Duodenal mucosa (tissue), 2 donors: ENCODE measurements around the gene ANLN.

Experiments
- H3K27ac ChIP-seq: one replicate; pipeline ENCODE4 v1.7.0; 2013; ENCODE audit warnings: low read depth, low read length
- H3K27me3 ChIP-seq, 2 donors: one replicate each; pipeline ENCODE4 v1.7.0; 2013; ENCODE audit warnings: low read length in 2 of 2, control low read depth in 1 of 2; ENCODE audit not compliant: insufficient read depth in 2 of 2, control insufficient read depth in 1 of 2
- H3K36me3 ChIP-seq, 2 donors: one replicate each; pipeline ENCODE4 v1.7.0; 2013; ENCODE audit warnings: low read length in 2 of 2, control low read depth in 1 of 2; ENCODE audit not compliant: insufficient read depth in 2 of 2, control insufficient read depth in 1 of 2
- H3K4me1 ChIP-seq, 2 donors: one replicate each; pipeline ENCODE4 v1.7.0; 2013; ENCODE audit warnings: low read length in 2 of 2, control low read depth in 1 of 2; ENCODE audit not compliant: insufficient read depth in 2 of 2, control insufficient read depth in 1 of 2
- H3K4me3 ChIP-seq, 2 donors: one replicate each; pipeline ENCODE4 v1.7.0; 2013; ENCODE audit warnings: low read length in 2 of 2, low read depth in 1 of 2
- H3K9ac ChIP-seq, 2 donors: one replicate each; pipeline ENCODE4 v1.7.0; 2013; ENCODE audit warnings: low read length in 2 of 2, low read depth in 1 of 2
- H3K9me3 ChIP-seq, 2 donors: one replicate each; pipeline ENCODE4 v1.7.0; 2013; ENCODE audit warnings: low read length in 2 of 2, control low read depth in 1 of 2; ENCODE audit not compliant: control insufficient read depth in 1 of 2

Gene ANLN, protein sequence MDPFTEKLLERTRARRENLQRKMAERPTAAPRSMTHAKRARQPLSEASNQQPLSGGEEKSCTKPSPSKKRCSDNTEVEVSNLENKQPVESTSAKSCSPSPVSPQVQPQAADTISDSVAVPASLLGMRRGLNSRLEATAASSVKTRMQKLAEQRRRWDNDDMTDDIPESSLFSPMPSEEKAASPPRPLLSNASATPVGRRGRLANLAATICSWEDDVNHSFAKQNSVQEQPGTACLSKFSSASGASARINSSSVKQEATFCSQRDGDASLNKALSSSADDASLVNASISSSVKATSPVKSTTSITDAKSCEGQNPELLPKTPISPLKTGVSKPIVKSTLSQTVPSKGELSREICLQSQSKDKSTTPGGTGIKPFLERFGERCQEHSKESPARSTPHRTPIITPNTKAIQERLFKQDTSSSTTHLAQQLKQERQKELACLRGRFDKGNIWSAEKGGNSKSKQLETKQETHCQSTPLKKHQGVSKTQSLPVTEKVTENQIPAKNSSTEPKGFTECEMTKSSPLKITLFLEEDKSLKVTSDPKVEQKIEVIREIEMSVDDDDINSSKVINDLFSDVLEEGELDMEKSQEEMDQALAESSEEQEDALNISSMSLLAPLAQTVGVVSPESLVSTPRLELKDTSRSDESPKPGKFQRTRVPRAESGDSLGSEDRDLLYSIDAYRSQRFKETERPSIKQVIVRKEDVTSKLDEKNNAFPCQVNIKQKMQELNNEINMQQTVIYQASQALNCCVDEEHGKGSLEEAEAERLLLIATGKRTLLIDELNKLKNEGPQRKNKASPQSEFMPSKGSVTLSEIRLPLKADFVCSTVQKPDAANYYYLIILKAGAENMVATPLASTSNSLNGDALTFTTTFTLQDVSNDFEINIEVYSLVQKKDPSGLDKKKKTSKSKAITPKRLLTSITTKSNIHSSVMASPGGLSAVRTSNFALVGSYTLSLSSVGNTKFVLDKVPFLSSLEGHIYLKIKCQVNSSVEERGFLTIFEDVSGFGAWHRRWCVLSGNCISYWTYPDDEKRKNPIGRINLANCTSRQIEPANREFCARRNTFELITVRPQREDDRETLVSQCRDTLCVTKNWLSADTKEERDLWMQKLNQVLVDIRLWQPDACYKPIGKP

DNA sequence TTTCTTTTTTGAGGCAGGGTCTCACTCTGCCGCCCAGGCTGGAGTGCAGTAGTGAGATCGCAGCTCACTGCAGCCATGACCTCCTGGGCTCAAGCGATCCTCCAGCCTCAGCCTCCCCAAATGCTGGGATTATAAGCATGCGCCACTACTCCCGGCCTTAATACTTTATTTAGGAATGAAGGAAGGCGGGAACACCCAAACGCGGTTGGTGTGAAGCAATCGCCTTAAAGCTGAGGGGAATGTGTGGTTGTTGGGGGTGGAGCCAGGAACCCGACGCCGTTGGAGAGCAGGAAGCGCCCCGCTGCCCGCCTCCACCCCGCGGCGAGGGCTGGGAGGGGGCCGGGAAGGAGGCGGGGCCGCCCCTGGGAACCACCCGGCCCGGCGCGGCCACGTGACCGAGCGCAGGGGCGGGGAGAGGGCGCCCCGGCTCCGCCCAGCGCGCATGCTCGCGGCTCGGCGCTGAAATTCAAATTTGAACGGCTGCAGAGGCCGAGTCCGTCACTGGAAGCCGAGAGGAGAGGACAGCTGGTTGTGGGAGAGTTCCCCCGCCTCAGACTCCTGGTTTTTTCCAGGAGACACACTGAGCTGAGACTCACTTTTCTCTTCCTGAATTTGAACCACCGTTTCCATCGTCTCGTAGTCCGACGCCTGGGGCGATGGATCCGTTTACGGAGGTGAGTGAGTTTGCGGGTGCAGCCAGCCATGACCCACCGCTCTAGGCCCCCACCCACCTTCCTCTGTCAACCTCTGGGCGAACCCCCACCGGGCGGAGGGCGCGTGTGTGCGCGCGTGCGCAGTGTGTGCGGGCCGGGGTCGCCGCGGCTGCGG is at the start of gene ANLN:
ANLN (plus strand) TSS at position 492 of the 828 bp plus-strand sequence; CDS start at position 657, 165 bp downstream.
- no peaks in the 10 kb centered on the region for H3K27me3 ChIP-seq
- H3K9ac ChIP-seq, result peak within 1 kb of the TSS; percentile 76 to 84
- peak within 1 kb of the TSS; percentile 5 for H3K27ac ChIP-seq
- H3K36me3 ChIP-seq, result no peaks in the 10 kb centered on the region
- peak within 1 kb of the TSS; percentile 75 to 92 for H3K4me3 ChIP-seq
- no peaks in the 10 kb centered on the region for H3K9me3 ChIP-seq
- peaks cover 8 to 26% of the 10 kb centered on the region in 2 donors for H3K4me1 ChIP-seq

DNA sequence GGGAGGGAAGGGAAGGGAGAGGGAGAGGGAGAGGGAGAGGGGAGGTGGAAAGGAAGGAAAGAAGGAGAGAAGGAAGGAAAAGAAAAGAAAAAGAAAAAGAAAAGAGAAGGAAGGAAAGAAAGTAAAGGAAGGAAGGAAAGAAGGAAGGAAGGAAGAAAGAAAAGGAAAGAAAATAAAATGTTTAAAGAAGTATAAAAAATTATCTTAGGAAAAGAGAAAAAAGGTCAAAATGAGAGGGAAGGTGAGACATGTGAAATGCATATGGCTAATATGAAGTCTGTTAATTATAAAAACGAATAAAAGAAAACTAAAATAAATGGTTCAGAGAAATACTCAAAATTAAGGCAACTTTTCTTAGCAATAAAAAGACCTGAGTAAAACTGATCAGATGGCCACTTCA is 46.1 kb upstream of the ANLN start:
- Histone ChIP-seq H3K27ac (no peak overlapping the region), H3K9ac (no peak overlapping the region), H3K4me3 (no peak overlapping the region), H3K4me1 (no peaks in the 10 kb centered on the region), H3K36me3 (no peaks in the 10 kb centered on the region), H3K27me3 (no peaks in the 10 kb centered on the region), H3K9me3 (no peaks in the 10 kb centered on the region)

- H3K9me3 ChIP-seq, result no peaks in the 10 kb centered on the region
- no peak overlapping the region for H3K4me3 ChIP-seq
- no peak overlapping the region for H3K27ac ChIP-seq
- no peaks in the 10 kb centered on the region for H3K27me3 ChIP-seq
- H3K4me1 ChIP-seq, result no peaks in the 10 kb centered on the region
- no peaks in the 10 kb centered on the region for H3K36me3 ChIP-seq
- no peak overlapping the region for H3K9ac ChIP-seq
These were observed 45.0 kb upstream of the ANLN start for GRCh38 chr7:36344622-36345021.

- no peaks in the 10 kb centered on the region for H3K4me1 ChIP-seq
- H3K9ac ChIP-seq, result no peak overlapping the region
- H3K27me3 ChIP-seq, result no peaks in the 10 kb centered on the region
- no peak overlapping the region for H3K4me3 ChIP-seq
- no peaks in the 10 kb centered on the region for H3K36me3 ChIP-seq
- H3K9me3 ChIP-seq, result no peaks in the 10 kb centered on the region
- no peak overlapping the region for H3K27ac ChIP-seq
These were observed 43.3 kb upstream of the ANLN start for GRCh38 chr7:36346260-36346831.

GRCh38 chr7:36348256-36348655 is 41.4 kb upstream of the ANLN start:
- Histone ChIP-seq H3K27ac (no peak overlapping the region), H3K9me3 (no peaks in the 10 kb centered on the region), H3K4me1 (no peaks in the 10 kb centered on the region), H3K4me3 (no peak overlapping the region), H3K36me3 (no peaks in the 10 kb centered on the region), H3K9ac (no peak overlapping the region), H3K27me3 (no peaks in the 10 kb centered on the region)

DNA sequence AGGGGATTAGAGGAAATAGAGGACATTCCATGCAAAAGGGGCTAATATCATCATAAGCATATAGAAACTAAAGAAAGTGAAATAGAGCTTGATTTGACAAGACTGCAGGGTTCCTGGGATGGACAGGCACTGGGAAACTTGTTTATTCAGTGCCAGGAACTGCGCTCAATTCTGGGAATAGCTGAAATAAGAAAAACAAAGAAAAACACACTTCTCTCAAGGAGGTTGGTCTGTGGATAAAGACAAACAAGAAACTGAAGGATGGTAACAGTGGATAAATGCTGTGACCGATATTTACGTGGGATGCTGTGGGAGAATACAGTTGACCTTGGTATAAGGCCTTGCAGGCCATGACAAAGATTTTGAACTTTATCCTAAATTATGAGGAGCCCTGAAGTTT is 40.9 kb upstream of the ANLN start:
- Histone ChIP-seq H3K27me3 (no peaks in the 10 kb centered on the region), H3K4me3 (no peak overlapping the region), H3K9ac (no peak overlapping the region)

GRCh38 chr7:36349626-36350025 is 40.0 kb upstream of the ANLN start:
- Histone ChIP-seq H3K36me3 (no peaks in the 10 kb centered on the region), H3K4me1 (no peaks in the 10 kb centered on the region), H3K4me3 (no peak overlapping the region), H3K27ac (no peak overlapping the region), H3K27me3 (no peaks in the 10 kb centered on the region), H3K9me3 (no peaks in the 10 kb centered on the region), H3K9ac (no peak overlapping the region)

More for the DNA sequence above, 40.9 kb upstream of the ANLN start:
- no peak overlapping the region for H3K27ac ChIP-seq
- H3K36me3 ChIP-seq, result no peaks in the 10 kb centered on the region
- no peaks in the 10 kb centered on the region for H3K9me3 ChIP-seq
- H3K4me1 ChIP-seq, result no peaks in the 10 kb centered on the region

DNA sequence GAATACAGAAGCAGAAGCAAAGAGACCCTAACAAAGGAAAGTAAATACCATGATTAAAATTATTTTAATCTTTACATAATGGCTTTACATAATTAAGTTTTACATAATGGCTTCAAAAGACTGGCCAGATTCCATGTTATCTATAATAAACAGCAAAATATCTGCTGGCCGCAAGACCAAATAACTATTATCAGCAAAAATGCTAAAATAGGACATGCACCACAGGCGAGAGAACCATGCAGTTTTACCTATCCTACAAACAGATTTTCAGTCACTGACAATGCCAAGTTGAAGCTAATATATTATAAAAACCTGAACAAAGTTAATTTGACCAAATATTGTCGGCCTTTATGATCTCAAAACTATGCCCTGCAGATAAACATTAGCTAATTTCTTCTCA is 34.2 kb upstream of the ANLN start:
- no peak overlapping the region for H3K27ac ChIP-seq
- no peaks in the 10 kb centered on the region for H3K27me3 ChIP-seq
- H3K4me3 ChIP-seq, result no peak overlapping the region
- no peaks in the 10 kb centered on the region for H3K9me3 ChIP-seq
- H3K9ac ChIP-seq, result no peak overlapping the region
- no peaks in the 10 kb centered on the region for H3K36me3 ChIP-seq
- H3K4me1 ChIP-seq, result no peaks in the 10 kb centered on the region

- Histone ChIP-seq H3K27me3 (no peaks in the 10 kb centered on the region), H3K4me1 (no peaks in the 10 kb centered on the region), H3K36me3 (no peaks in the 10 kb centered on the region), H3K27ac (no peak overlapping the region), H3K4me3 (no peak overlapping the region), H3K9me3 (no peaks in the 10 kb centered on the region), H3K9ac (no peak overlapping the region)
These were observed 32.6 kb upstream of the ANLN start for GRCh38 chr7:36357054-36357453.
